ENCODE results near the gene TTLL11.

Gene TTLL11

GRCh38 chr9:121892706-121893105 is 200.4 kb downstream of the TTLL11 start:
- in situ Hi-C loops (cut with HindIII; ENCODE audit: low sequenced_read_pairs): loop anchor here (10.0 kb wide), 1 partner anchor 82 kb away; no protein-coding TSS in a partner anchor

GRCh38 chr9:121890746-121891145 is 202.4 kb downstream of the TTLL11 start:
- in situ Hi-C loops (cut with HindIII; ENCODE audit: low sequenced_read_pairs): loop anchor here (10.0 kb wide), 1 partner anchor 84 kb away; no protein-coding TSS in a partner anchor

GRCh38 chr9:121889990-121890563 is 203.0 kb downstream of the TTLL11 start:
- in situ Hi-C loops (cut with HindIII; ENCODE audit: low sequenced_read_pairs): loop anchor here (10.0 kb wide), 1 partner anchor 85 kb away; no protein-coding TSS in a partner anchor

GRCh38 chr9:121888438-121888775 is 204.7 kb downstream of the TTLL11 start:
- in situ Hi-C loops (cut with HindIII; ENCODE audit: low sequenced_read_pairs): no loop called here

GRCh38 chr9:121887553-121888437 is 205.3 kb downstream of the TTLL11 start:
- in situ Hi-C loops (cut with HindIII; ENCODE audit: low sequenced_read_pairs): no loop called here

GRCh38 chr9:121886759-121887485 is 206.2 kb downstream of the TTLL11 start:
- in situ Hi-C loops (cut with HindIII; ENCODE audit: low sequenced_read_pairs): no loop called here

GRCh38 chr9:121885345-121885901 is 207.7 kb downstream of the TTLL11 start:
- in situ Hi-C loops (cut with HindIII; ENCODE audit: low sequenced_read_pairs): no loop called here

- in situ Hi-C loops (cut with HindIII; ENCODE audit: low sequenced_read_pairs): no loop called here
These were observed 209.0 kb downstream of the TTLL11 start for GRCh38 chr9:121884057-121884541.

GRCh38 chr9:121883281-121884056 is 209.6 kb downstream of the TTLL11 start:
- in situ Hi-C loops (cut with HindIII; ENCODE audit: low sequenced_read_pairs): no loop called here

GRCh38 chr9:121881920-121882500 is 211.1 kb downstream of the TTLL11 start:
- in situ Hi-C loops (cut with HindIII; ENCODE audit: low sequenced_read_pairs): no loop called here

GRCh38 chr9:121880343-121880898 is 212.7 kb downstream of the TTLL11 start:
- in situ Hi-C loops (cut with HindIII; ENCODE audit: low sequenced_read_pairs): no loop called here

- in situ Hi-C loops (cut with HindIII; ENCODE audit: low sequenced_read_pairs): loop anchor here (5.0 kb wide), 1 partner anchor 41 kb away; no protein-coding TSS in a partner anchor
These were observed 214.8 kb downstream of the TTLL11 start for GRCh38 chr9:121878271-121878822.

GRCh38 chr9:121876658-121877271 is 216.3 kb downstream of the TTLL11 start:
- in situ Hi-C loops (cut with HindIII; ENCODE audit: low sequenced_read_pairs): loop anchor here (5.0 kb wide), 1 partner anchor 39 kb away; no protein-coding TSS in a partner anchor

GRCh38 chr9:121876255-121876654 is 216.9 kb downstream of the TTLL11 start:
- in situ Hi-C loops (cut with HindIII; ENCODE audit: low sequenced_read_pairs): loop anchor here (5.0 kb wide), 1 partner anchor 39 kb away; no protein-coding TSS in a partner anchor

- in situ Hi-C loops (cut with HindIII; ENCODE audit: low sequenced_read_pairs): no loop called here
These were observed 218.6 kb downstream of the TTLL11 start for GRCh38 chr9:121874524-121874923.

GRCh38 chr9:121871431-121872025 is 221.6 kb downstream of the TTLL11 start:
- in situ Hi-C loops (cut with HindIII; ENCODE audit: low sequenced_read_pairs): no loop called here

GRCh38 chr9:121870271-121870670 is 222.8 kb downstream of the TTLL11 start:
- in situ Hi-C loops (cut with HindIII; ENCODE audit: low sequenced_read_pairs): no loop called here

GRCh38 chr9:121868626-121869025 is 224.5 kb downstream of the TTLL11 start:
- in situ Hi-C loops (cut with HindIII; ENCODE audit: low sequenced_read_pairs): loop anchor here (10.0 kb wide), 1 partner anchor 204 kb away; no protein-coding TSS in a partner anchor
